BLaER1 treated with 17β-estradiol and CSF1 and Interleukin-3, amounts not matched to agents 10 nM and 100 nM (cell line): ENCODE data around the gene GCG.

Source experiments
- H3K27ac ChIP-seq, 11 experiments: shearing (Covaris generic); formaldehyde crosslinking; 2 replicates each; pipeline ENCODE4 v1.8.1; 2022
- H3K27me3 ChIP-seq, 11 experiments: shearing (Covaris generic); formaldehyde crosslinking; 2 replicates each; pipeline ENCODE4 v1.8.1; 2022
- H3K36me3 ChIP-seq, 11 experiments: shearing (Covaris generic); formaldehyde crosslinking; 2 replicates each; pipeline ENCODE4 v1.8.1; 2022
- H3K4me1 ChIP-seq, 10 experiments: shearing (Covaris generic); formaldehyde crosslinking; 2 replicates each; pipeline ENCODE4 v1.8.1; 2022
- H3K4me2 ChIP-seq, 11 experiments: shearing (Covaris generic); formaldehyde crosslinking; 2 replicates each; pipeline ENCODE4 v1.8.1; 2022
- H3K4me3 ChIP-seq, 10 experiments: shearing (Covaris generic); formaldehyde crosslinking; 2 replicates each; pipeline ENCODE4 v1.8.1; 2022
- H3K9ac ChIP-seq, 11 experiments: shearing (Covaris generic); formaldehyde crosslinking; 2 replicates each; pipeline ENCODE4 v1.8.1; 2022
- H3K9me3 ChIP-seq, 11 experiments: shearing (Covaris generic); formaldehyde crosslinking; replicated peaks in 1 of 11; 2 replicates each; pipeline ENCODE4 v1.8.1; 2022
- H4K20me1 ChIP-seq, 11 experiments: shearing (Covaris generic); formaldehyde crosslinking; 2 replicates each; pipeline ENCODE4 v1.8.1; 2022
- Cebpa-rat ChIP-seq, 11 experiments: shearing (Covaris generic); IDR thresholded peaks; 2 replicates each; pipeline ENCODE4 v1.8.1; 2022

Gene GCG

DNA sequence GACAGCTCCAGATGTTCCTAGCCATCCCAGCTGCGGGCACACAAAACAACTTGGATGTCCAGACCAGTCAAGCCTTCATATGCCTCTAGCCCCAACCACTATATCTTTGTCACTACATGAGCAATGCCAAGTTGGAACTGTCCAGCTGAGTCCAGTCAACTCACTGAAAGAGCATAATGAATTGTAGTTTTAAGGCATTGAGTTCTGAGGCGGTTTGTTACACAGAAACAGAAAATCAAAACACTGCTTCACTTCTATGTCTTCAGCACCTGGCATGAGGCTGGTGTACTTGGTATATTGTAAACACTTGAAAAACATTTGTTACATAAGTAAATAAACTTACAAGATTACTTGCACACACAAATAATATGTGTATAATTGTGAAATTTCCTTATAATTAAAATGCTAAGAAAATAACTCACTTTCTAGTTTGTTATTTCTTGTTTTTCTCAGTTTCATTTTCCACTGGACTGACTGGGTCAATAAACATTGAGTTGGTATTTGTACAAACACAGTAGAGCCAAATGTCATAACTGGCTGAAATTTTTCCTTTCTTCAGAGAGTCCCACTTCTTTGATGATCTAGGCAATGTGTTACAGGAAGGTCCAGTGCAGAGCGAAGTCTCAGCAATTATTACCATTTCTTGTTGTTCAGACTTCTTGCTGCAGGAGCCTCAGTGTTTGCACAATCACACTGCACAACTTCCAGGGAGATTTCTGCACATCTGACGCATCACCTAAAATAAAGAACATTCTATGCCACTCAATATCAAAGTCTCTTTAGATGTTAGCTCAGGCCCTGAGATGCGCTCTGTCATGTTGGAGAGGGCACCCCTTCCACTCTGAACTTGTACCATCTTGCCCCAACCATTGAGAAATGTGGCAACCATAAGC lies 39.8 kb downstream of the GCG start:
- Histone ChIP-seq H3K4me1 (peaks cover 0 to 32% (median 4%) of the 10 kb centered on the region in 10 experiments; a peak in 8 of 20 replicates), H3K4me2 (peak overlapping the region in 2 of 11 experiments; percentile 49 to 63; a peak in 4 of 22 replicates), H3K27me3 (no peaks in the 10 kb centered on the region), H3K36me3 (no peaks in the 10 kb centered on the region), H3K4me3 (no peak overlapping the region), H3K9ac (peak overlapping the region in 1 of 11 experiments; percentile 12; a peak in 1 of 22 replicates), H4K20me1 (no peaks in the 10 kb centered on the region), H3K27ac (peak overlapping the region in 1 of 11 experiments; percentile 29; a peak in 2 of 22 replicates), H3K9me3 (peaks cover 0 to 17% (median 8%) of the 10 kb centered on the region in 11 experiments; a peak in 11 of 22 replicates)
- no peak for TF ChIP-seq Cebpa-rat (IDR thresholded peaks at IDR 0.05)

DNA sequence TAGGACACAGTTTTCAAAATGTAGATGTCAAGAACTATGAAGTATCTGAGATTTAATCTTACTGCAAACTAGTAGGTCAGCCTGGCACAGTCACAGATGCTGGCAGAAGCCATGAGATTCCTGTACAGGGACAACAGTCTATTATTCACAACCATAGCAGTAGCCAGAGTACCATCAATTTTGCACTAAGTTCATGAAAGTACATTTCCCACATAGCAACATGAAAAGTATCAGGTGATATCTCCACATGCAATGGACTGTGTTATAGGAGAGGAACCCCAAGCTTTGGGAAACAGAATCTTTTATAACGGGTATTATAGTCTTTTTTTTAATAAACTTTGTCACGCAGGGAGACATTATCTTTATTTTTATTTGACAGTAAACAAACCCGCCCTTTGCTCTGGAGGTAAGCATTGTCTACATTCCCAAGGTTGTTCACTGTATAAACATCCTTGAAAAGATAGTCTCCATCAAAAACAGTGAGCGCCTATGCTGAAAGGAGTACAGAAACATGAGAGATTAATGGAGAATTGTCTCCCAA lies 44.6 kb downstream of the GCG start:
- Histone ChIP-seq H3K4me1 (peaks cover 0 to 14% (median 0%) of the 10 kb centered on the region in 10 experiments; a peak in 7 of 20 replicates), H3K9ac (no peak overlapping the region), H3K27me3 (no peaks in the 10 kb centered on the region), H3K9me3 (no peaks in the 10 kb centered on the region), H3K4me3 (no peak overlapping the region), H3K27ac (no peak overlapping the region), H3K4me2 (no peak overlapping the region), H4K20me1 (no peaks in the 10 kb centered on the region), H3K36me3 (no peaks in the 10 kb centered on the region)
- TF ChIP-seq Cebpa-rat (IDR thresholded peaks at IDR 0.05), result no peak

DNA sequence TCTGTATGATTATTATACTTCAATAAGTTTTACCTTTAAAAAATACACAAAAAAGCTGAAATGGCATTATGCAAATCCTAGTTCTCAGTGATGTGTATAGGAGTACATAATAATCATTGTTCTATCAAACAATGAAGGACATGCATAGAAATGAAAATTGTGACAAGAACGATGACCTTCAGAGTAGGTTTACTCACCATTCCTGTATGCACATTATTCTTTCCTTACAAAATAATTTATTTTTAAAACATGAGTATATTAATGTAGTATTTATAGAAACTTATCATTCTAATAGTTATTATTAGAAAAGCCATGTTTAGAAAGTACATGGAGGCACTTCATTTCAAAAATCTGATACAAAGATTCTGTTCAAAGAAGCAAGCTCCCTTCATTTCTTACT lies 45.3 kb downstream of the GCG start:
- no peaks in the 10 kb centered on the region for H3K27me3 ChIP-seq
- H3K9ac ChIP-seq, result no peak overlapping the region
- no peak overlapping the region for H3K4me2 ChIP-seq
- no peak for TF ChIP-seq Cebpa-rat (IDR thresholded peaks at IDR 0.05)
- H3K36me3 ChIP-seq, result no peaks in the 10 kb centered on the region
- no peaks in the 10 kb centered on the region for H4K20me1 ChIP-seq
- H3K4me3 ChIP-seq, result no peak overlapping the region
- H3K9me3 ChIP-seq, result no peaks in the 10 kb centered on the region
- peaks cover 0 to 8% (median 0%) of the 10 kb centered on the region in 10 experiments; a peak in 4 of 20 replicates for H3K4me1 ChIP-seq
- no peak overlapping the region for H3K27ac ChIP-seq

DNA sequence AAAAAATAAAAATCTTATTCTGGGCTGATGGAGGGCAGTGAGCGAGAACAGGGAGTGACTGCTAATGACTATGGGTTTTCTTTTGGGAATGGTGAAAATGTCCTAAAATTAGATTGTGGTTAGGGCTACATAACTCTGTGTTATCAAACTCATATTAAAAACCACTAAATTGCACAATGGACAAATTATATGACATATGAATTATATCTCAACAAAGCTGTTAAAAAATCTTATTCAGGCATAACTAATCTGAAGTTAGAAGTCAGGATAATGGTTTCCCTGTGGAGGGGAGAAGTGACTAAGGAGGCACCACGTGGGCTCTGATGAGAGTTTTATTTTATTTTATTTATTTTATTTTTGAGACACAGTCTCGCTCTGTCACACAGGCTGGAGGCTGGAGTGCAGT lies 45.9 kb downstream of the GCG start:
- H3K4me3 ChIP-seq, result no peak overlapping the region
- H3K36me3 ChIP-seq, result no peaks in the 10 kb centered on the region
- no peaks in the 10 kb centered on the region for H3K9me3 ChIP-seq
- no peak for TF ChIP-seq Cebpa-rat (IDR thresholded peaks at IDR 0.05)
- H4K20me1 ChIP-seq, result no peaks in the 10 kb centered on the region
- H3K4me2 ChIP-seq, result peak overlapping the region in 3 of 11 experiments; percentile 9 to 22 (median 18); a peak in 2 of 22 replicates
- no peak overlapping the region for H3K9ac ChIP-seq
- H3K4me1 ChIP-seq, result peaks cover 0 to 8% (median 0%) of the 10 kb centered on the region in 10 experiments; a peak in 2 of 20 replicates
- H3K27me3 ChIP-seq, result no peaks in the 10 kb centered on the region
- H3K27ac ChIP-seq, result no peak overlapping the region

DNA sequence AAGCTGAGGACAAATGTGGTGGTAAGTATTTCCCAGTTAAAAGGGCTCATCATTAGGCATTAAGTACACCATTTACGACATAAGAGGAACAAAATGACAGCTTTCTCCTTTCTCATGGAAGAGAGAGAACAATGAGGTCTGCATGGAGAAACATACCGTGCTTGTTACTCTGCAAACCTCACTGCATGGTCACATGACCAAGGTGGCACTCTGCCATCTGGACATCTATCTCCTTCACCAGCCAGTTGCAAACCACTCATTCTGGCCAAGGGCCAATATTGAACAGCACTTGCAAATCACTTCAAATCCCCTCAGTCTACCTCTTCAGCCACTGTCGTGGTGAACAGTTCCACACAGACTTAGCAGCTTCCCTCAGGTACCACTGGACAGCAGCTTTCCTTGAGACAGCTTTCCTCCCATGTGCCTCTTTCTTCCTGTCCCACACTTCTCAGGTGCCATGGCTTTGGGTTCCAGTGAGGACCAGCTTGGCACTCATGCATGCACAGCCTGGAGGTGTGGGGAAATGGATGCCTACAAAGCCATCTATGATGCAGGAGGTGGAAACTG lies 48.5 kb downstream of the GCG start:
- Histone ChIP-seq H3K4me2 (no peak overlapping the region), H4K20me1 (no peaks in the 10 kb centered on the region), H3K9me3 (no peaks in the 10 kb centered on the region), H3K36me3 (no peaks in the 10 kb centered on the region), H3K27ac (no peak overlapping the region), H3K27me3 (no peaks in the 10 kb centered on the region), H3K9ac (no peak overlapping the region), H3K4me3 (no peak overlapping the region), H3K4me1 (peaks cover 0 to 8% (median 0%) of the 10 kb centered on the region in 10 experiments; a peak in 2 of 20 replicates)
- no peak for TF ChIP-seq Cebpa-rat (IDR thresholded peaks at IDR 0.05)

DNA sequence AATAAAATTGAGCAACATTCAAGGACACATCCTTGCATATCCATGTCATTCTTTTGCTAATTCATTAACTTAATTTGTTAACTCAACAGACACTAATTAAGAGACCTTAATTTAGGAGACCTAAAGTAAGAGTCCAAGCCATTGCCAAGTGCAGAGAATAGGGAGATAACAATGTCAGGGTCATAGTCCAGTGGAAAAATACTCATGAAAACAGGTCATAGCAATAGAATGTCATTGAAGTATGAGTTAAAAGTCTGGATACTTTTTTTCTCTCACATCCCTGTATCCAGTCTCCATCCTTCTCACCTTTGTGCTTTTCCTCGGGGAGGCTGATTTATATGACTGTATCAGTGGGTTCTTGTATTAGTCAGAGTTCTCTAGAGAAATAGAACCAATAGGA lies 51.5 kb downstream of the GCG start:
- Histone ChIP-seq H3K4me2 (no peak overlapping the region), H3K4me1 (no peaks in the 10 kb centered on the region), H4K20me1 (no peaks in the 10 kb centered on the region), H3K9ac (no peak overlapping the region), H3K36me3 (no peaks in the 10 kb centered on the region), H3K27ac (no peak overlapping the region), H3K4me3 (no peak overlapping the region), H3K27me3 (no peaks in the 10 kb centered on the region), H3K9me3 (no peaks in the 10 kb centered on the region)
- no peak for TF ChIP-seq Cebpa-rat (IDR thresholded peaks at IDR 0.05)

DNA sequence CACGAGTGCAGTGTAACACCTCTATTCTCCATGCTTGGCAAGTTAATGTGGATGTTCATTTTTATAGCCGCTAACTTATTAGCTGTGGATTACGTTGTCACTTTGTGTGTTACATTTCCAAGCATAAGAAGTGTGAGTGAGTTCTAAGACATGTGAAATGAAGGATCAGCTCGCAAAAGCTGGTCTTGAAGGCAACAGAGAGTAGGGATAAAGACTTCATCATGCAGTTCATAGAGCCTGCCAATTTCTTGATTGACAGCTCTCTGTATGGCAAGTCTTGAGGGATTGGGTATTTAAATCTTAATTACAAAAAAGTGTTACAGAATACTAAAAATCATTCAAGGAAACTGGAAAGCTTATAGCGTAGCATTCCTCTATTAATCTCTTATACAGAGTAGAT lies 52.2 kb downstream of the GCG start:
- Histone ChIP-seq H3K27me3 (no peaks in the 10 kb centered on the region), H3K4me2 (no peak overlapping the region), H3K9me3 (no peaks in the 10 kb centered on the region), H3K36me3 (no peaks in the 10 kb centered on the region), H4K20me1 (no peaks in the 10 kb centered on the region), H3K4me3 (no peak overlapping the region), H3K9ac (no peak overlapping the region), H3K27ac (no peak overlapping the region), H3K4me1 (no peaks in the 10 kb centered on the region)
- no peak for TF ChIP-seq Cebpa-rat (IDR thresholded peaks at IDR 0.05)
